H1 (cell line): ENCODE measurements around the gene BRMS1. TPM values are rescaled to one million over a fixed set of nuclear protein-coding genes. Genes with fewer than 3 reads are reported as not detected.

Experiments
- CTCF ChIA-PET: fragments of 300-600 bp; sonication (Branson Sonifier 250); formaldehyde crosslinking; loops from one replicate; lab custom pipeline; 2021; ENCODE audit not compliant: partially characterized antibody; lab: Charles Lee
- POLR2A ChIA-PET: fragments of 300-600 bp; sonication (Branson Sonifier 250); formaldehyde crosslinking; loops from one replicate; lab custom pipeline; 2021; ENCODE audit warnings: inconsistent platforms; ENCODE audit not compliant: partially characterized antibody; lab: Charles Lee
- DNase-seq, 2 experiments: peaks; one replicate each; pipeline versions ENCODE4 v3.0.0 to v3.0.0-alpha.2; 2010 to 2022; ENCODE audit warnings: low spot score in 2 of 2, low read depth in 1 of 2, mixed read lengths in 1 of 2
- FAIRE-seq: peaks from 2 replicates; lab custom pipeline; 2011; peaks lifted over from hg19 to GRCh38; lab: Jason Lieb, UNC
- H2AFZ ChIP-seq: 2 replicates; pipeline ENCODE4 v1.8.1; 2012; ENCODE audit warnings: low read length, inconsistent platforms
- H2AK5ac ChIP-seq: 2 replicates; pipeline ENCODE4 v1.6.1; 2013; ENCODE audit warnings: low read depth, low read length
- H2BK120ac ChIP-seq: replicated peaks from 2 replicates; pipeline ENCODE3; 2013; ENCODE audit warnings: low read depth, low read length, inconsistent platforms
- H2BK12ac ChIP-seq: 2 replicates; pipeline ENCODE4 v1.6.1; 2013; ENCODE audit warnings: low read depth, low read length
- H2BK15ac ChIP-seq: 2 replicates; pipeline ENCODE4 v1.6.1; 2013; ENCODE audit warnings: low read length
- H2BK20ac ChIP-seq: 2 replicates; pipeline ENCODE4 v1.6.1; 2013; ENCODE audit warnings: low read length
- H2BK5ac ChIP-seq: 2 replicates; pipeline ENCODE4 v1.6.1; 2013; ENCODE audit warnings: low read depth, low read length
- H3K14ac ChIP-seq: 2 replicates; pipeline ENCODE4 v1.6.1; 2013; ENCODE audit warnings: inconsistent platforms; ENCODE audit not compliant: insufficient read length
- H3K18ac ChIP-seq: 2 replicates; pipeline ENCODE4 v1.6.1; 2013; ENCODE audit warnings: low read length; ENCODE audit errors: extremely low read depth
- H3K23ac ChIP-seq: 2 replicates; pipeline ENCODE4 v1.6.1; 2013; ENCODE audit warnings: inconsistent platforms; ENCODE audit not compliant: insufficient read length
- H3K23me2 ChIP-seq: 2 replicates; pipeline ENCODE4 v1.6.1; 2013; ENCODE audit warnings: low read depth, low read length
- H3K27ac ChIP-seq: 2 replicates; pipeline ENCODE4 v1.6.1; 2011; ENCODE audit warnings: low read depth, low read length, inconsistent platforms
- H3K27me3 ChIP-seq, 4 experiments: replicated peaks in 1 of 4; 1 replicate in 1 of 4; 2 replicates in 3 of 4; pipeline versions ENCODE4 v1.6.1 to v1.8.1; 2011 to 2013; ENCODE audit warnings: low read length in 3 of 4, mild to moderate bottlenecking in 3 of 4, inconsistent platforms in 2 of 4, mixed read lengths in 2 of 4, moderate library complexity in 1 of 4; ENCODE audit not compliant: control insufficient read depth in 3 of 4, insufficient read depth in 3 of 4; ENCODE audit errors: extremely low read depth in 1 of 4
- H3K36me3 ChIP-seq, 4 experiments: 2 replicates each; pipeline versions ENCODE4 v1.6.1 to v1.8.1; 2011 to 2013; ENCODE audit warnings: mild to moderate bottlenecking in 4 of 4, low read length in 3 of 4, moderate library complexity in 2 of 4, control low read depth in 1 of 4, inconsistent platforms in 1 of 4; ENCODE audit not compliant: insufficient read depth in 4 of 4, control insufficient read depth in 2 of 4
- H3K4ac ChIP-seq: replicated peaks from 2 replicates; pipeline ENCODE3; 2013; ENCODE audit warnings: low read length, low read depth, mixed read lengths, inconsistent platforms; ENCODE audit not compliant: insufficient read length
- H3K4me1 ChIP-seq, 4 experiments: replicated peaks in 1 of 4; 1 replicate in 1 of 4; 2 replicates in 3 of 4; pipeline versions ENCODE4 v1.6.1 to v1.8.1; 2011 to 2013; ENCODE audit warnings: low read length in 3 of 4, inconsistent platforms in 2 of 4, mixed read lengths in 1 of 4; ENCODE audit not compliant: insufficient read depth in 4 of 4, control insufficient read depth in 3 of 4
- H3K4me2 ChIP-seq, 2 experiments: 2 replicates each; pipeline versions ENCODE4 v1.6.1 to v1.8.1; 2011 to 2013; ENCODE audit warnings: low read depth in 2 of 2, low read length in 2 of 2, control low read depth in 1 of 2, inconsistent platforms in 1 of 2, mild to moderate bottlenecking in 1 of 2; ENCODE audit not compliant: insufficient read depth in 1 of 2
- H3K4me3 ChIP-seq, 4 experiments: fragments of 200-600, 300-600 bp in 1 of 4; sonication (generic), shearing (Covaris generic), sonication (Bioruptor Twin) in 1 of 4; 2 replicates each; pipeline versions ENCODE4 v1.5.1 to v1.8.1; 2011 to 2016; ENCODE audit warnings: low read length in 4 of 4, low read depth in 3 of 4, control low read depth in 2 of 4, inconsistent platforms in 2 of 4, mild to moderate bottlenecking in 2 of 4, mixed read lengths in 1 of 4, moderate library complexity in 1 of 4; ENCODE audit not compliant: insufficient read depth in 2 of 4; ENCODE audit errors: extremely low read depth in 1 of 4
- H3K56ac ChIP-seq: replicated peaks from 2 replicates; pipeline ENCODE3; 2013; ENCODE audit warnings: low read depth, mild to moderate bottlenecking, mixed read lengths, low read length, inconsistent platforms; ENCODE audit not compliant: insufficient read length
- H3K79me1 ChIP-seq: 2 replicates; pipeline ENCODE4 v1.6.1; 2013; ENCODE audit warnings: low read depth, low read length, control low read depth
- H3K79me2 ChIP-seq, 2 experiments: 2 replicates each; pipeline versions ENCODE4 v1.6.1 to v1.8.1; 2012 to 2013; ENCODE audit warnings: low read length in 2 of 2, mild to moderate bottlenecking in 2 of 2, inconsistent platforms in 1 of 2; ENCODE audit not compliant: insufficient read depth in 2 of 2, control insufficient read depth in 1 of 2
- H3K9ac ChIP-seq, 4 experiments: replicated peaks in 1 of 4; 1 replicate in 1 of 4; 2 replicates in 3 of 4; pipeline versions ENCODE4 v1.6.1 to v1.8.1; 2011 to 2013; ENCODE audit warnings: low read depth in 3 of 4, low read length in 3 of 4, control low read depth in 2 of 4, mild to moderate bottlenecking in 2 of 4, moderate library complexity in 2 of 4, inconsistent platforms in 1 of 4; ENCODE audit errors: extremely low read depth in 1 of 4
- H3K9me3 ChIP-seq, 2 experiments: 2 replicates each; pipeline versions ENCODE4 v1.6.1 to v1.8.1; 2012 to 2013; ENCODE audit warnings: mild to moderate bottlenecking in 2 of 2, moderate library complexity in 2 of 2, control low read depth in 1 of 2, inconsistent platforms in 1 of 2, low read depth in 1 of 2, low read length in 1 of 2, mixed read lengths in 1 of 2; ENCODE audit not compliant: insufficient read depth in 2 of 2
- H4K20me1 ChIP-seq, 2 experiments: replicated peaks in 1 of 2; 2 replicates each; pipeline versions ENCODE3 to v1.8.1; 2011 to 2013; ENCODE audit warnings: inconsistent platforms in 2 of 2, low read length in 2 of 2, mild to moderate bottlenecking in 1 of 2; ENCODE audit not compliant: insufficient read depth in 2 of 2, control insufficient read depth in 1 of 2
- H4K5ac ChIP-seq: 2 replicates; pipeline ENCODE4 v1.6.1; 2013; ENCODE audit warnings: low read length, low read depth, mixed read lengths, inconsistent platforms; ENCODE audit not compliant: insufficient read length
- H4K8ac ChIP-seq: 2 replicates; pipeline ENCODE4 v1.8.0; 2013; ENCODE audit warnings: mild to moderate bottlenecking, moderate library complexity, low read length, inconsistent platforms; ENCODE audit not compliant: insufficient read depth; ENCODE audit errors: extremely low read depth
- H4K91ac ChIP-seq: replicated peaks from 2 replicates; pipeline ENCODE3; 2013; ENCODE audit warnings: low read length, mixed read lengths, inconsistent platforms; ENCODE audit not compliant: insufficient read length
- EGR1 ChIP-seq: IDR thresholded peaks from 2 replicates; pipeline ENCODE4 v1.6.1; 2011; ENCODE audit warnings: low read depth, low read length, borderline replicate concordance
- KDM4A ChIP-seq: IDR thresholded peaks from one replicate; pipeline ENCODE4 v1.7.1; 2012; ENCODE audit warnings: low read depth, mild to moderate bottlenecking, moderate library complexity, low read length, inconsistent platforms; ENCODE audit not compliant: severe bottlenecking
- SP2 ChIP-seq: IDR thresholded peaks from 2 replicates; pipeline ENCODE4 v1.6.1; 2012; ENCODE audit warnings: mild to moderate bottlenecking, low read length, inconsistent platforms
- TBP ChIP-seq: IDR thresholded peaks from 2 replicates; pipeline ENCODE4 v1.6.1; 2011; ENCODE audit warnings: low read depth, low read length, improper control_type of control experiment
- WGBS, 2 experiments: shearing (Covaris generic) in 1 of 2; methylation state at CpG; one replicate each; pipeline versions ENCODE4 v1.1.6 to v1.1.7; 2013 to 2015; ENCODE audit warnings: low lambda C conversion rate in 2 of 2, mixed read lengths in 2 of 2, inconsistent platforms in 1 of 2, low coverage in 1 of 2, missing lambda C conversion rate in 1 of 2; ENCODE audit not compliant: insufficient replicate concordance in 2 of 2, insufficient coverage in 1 of 2, insufficient read length in 1 of 2; ENCODE audit errors: extremely low coverage in 1 of 2, missing lambda C conversion rate in 1 of 2; 5-methylcytosine and 5-hydroxymethylcytosine counted together
- polyA plus RNA-seq, 7 experiments: library from polyadenylated mRNA; depleted of rRNA in 3 of 7; stranded (reverse) in 5 of 7; unstranded in 2 of 7; fragments of >200 nt in 5 of 7; fragments of 200-250 nt in 2 of 7; gene quantifications; 1 replicate in 5 of 7; 2 replicates in 1 of 7; 4 replicates in 1 of 7; pipeline versions ENCODE4 v1.2.1 to v1.2.3, GENCODE V29; 2011 to 2013; ENCODE audit warnings: missing spikeins in 2 of 7, mixed read lengths in 2 of 7
- total RNA-seq: library from RNA; stranded (reverse); fragmentation: NEBNext Ultra II Directional; extraction: Animal tissue kit (Norgen Biotek cat#: 25700); gene quantifications from 2 replicates; pipeline ENCODE4 v1.2.1, GENCODE V29; 2021

Gene BRMS1
- total and polyA plus RNA-seq, 2 of the 8 experiments (the other 6 are each of a cell fraction or from before 2014, with no cell fraction given), result 39.2 to 46.1 TPM

GRCh38 chr11:66333896-66334604, 10.9 kb downstream of the BRMS1 start:
- H4K20me1 ChIP-seq, result no peaks in the 10 kb centered on the region

More at GRCh38 chr11:66333896-66334604, 10.9 kb downstream of the BRMS1 start:
- Histone ChIP-seq H2AK5ac (no peak overlapping the region), H2BK120ac (no peak overlapping the region), H2BK5ac (no peak overlapping the region), H3K4ac (no peak overlapping the region), H3K27me3 (no peaks in the 10 kb centered on the region; a peak in 2 of 7 replicates), H3K27ac (no peak overlapping the region), H3K9me3 (no peaks in the 10 kb centered on the region), H2AFZ (no peak overlapping the region), H3K23ac (no peak overlapping the region), H3K18ac (no peak overlapping the region), H4K91ac (no peak overlapping the region), H3K9ac (no peak overlapping the region), H3K56ac (no peak overlapping the region), H3K36me3 (no peaks in the 10 kb centered on the region; a peak in 1 of 8 replicates), H4K8ac (0 out of 2 replicates have a peak overlapping the region, but pooled peaks have one; percentile 60), H3K4me3 (no peak overlapping the region), H3K79me1 (no peaks in the 10 kb centered on the region), H2BK20ac (no peak overlapping the region), H3K4me1 (peaks cover 0 to 20% (median 14%) of the 10 kb centered on the region in 4 experiments; a peak in 6 of 7 replicates), H3K23me2 (no peaks in the 10 kb centered on the region; the same call in 1 of the 2 replicates), H3K14ac (no peak overlapping the region), H4K5ac (no peak overlapping the region), H2BK12ac (no peak overlapping the region), H3K79me2 (no peaks in the 10 kb centered on the region), H2BK15ac (no peak overlapping the region), H3K4me2 (no peak overlapping the region)
- DNase-seq (no peak), FAIRE-seq (no peak)
- 88% methylated on average over 26 of the region's 29 CpGs; no CpG with 5 or more reads in 1 of the 2 experiments for WGBS, 2 experiments
- POLR2A ChIA-PET, result interaction anchor here (0.6 to 8.5 kb wide), 8 partner anchors 12 to 534 kb away, joined by 3 to 61 read pairs (median 7); partner anchors contain the start of genes B4GAT1, BRMS1 and CD248
- CTCF ChIA-PET, result interaction anchor here (1.6 to 8.7 kb wide), 9 partner anchors 11 to 56 kb away, joined by 5 to 242 read pairs (median 11); partner anchors contain the start of genes BRMS1 and CD248
- no peak for TF ChIP-seq TBP
- no peak for TF ChIP-seq KDM4A
- no peak for TF ChIP-seq EGR1
- TF ChIP-seq SP2, result no peak
